Neural cell (in vitro differentiated cells): ENCODE data around the gene NFIX.

Experiments used
- POLR2AphosphoS5 ChIP-seq: IDR thresholded peaks from 2 replicates; pipeline ENCODE4 v1.6.1; 2012
- RAD21 ChIP-seq: fragments of 450-650 bp; conservative IDR thresholded peaks from 2 replicates; pipeline ENCODE4 v1.6.1; 2014; ENCODE audit warnings: antibody characterized with exemption, mild to moderate bottlenecking, moderate library complexity
- TF ChIP-seq, protein P1 (sequence below): fragments of 450-650 bp; IDR thresholded peaks from 2 replicates; pipeline ENCODE4 v1.5.1; 2014; ENCODE audit warnings: antibody characterized with exemption, mild to moderate bottlenecking, moderate library complexity; ENCODE audit not compliant: poor library complexity, severe bottlenecking

DNA sequence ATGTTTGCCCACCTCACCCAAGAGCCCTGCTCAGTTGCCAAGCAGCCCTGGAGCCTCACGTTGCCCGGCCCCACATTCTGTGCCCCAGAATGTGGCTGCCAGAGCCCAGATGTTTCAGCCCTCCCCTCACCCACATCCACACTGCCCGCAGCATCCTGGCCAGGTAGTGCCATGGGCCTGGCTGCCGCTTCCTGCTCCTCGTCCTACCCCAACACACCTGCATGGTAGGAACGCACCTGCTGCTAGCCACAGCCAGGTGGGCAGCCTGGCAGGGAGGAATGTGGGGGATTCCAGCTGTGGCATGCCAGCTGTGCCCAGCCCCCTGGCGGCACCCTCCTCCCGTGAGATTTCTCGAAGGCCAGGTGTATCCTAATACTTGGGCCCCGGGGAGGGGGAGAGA lies 7.5 kb upstream of the NFIX start:
- TF ChIP-seq RAD21 = no peak
- TF ChIP-seq, protein P1, sequence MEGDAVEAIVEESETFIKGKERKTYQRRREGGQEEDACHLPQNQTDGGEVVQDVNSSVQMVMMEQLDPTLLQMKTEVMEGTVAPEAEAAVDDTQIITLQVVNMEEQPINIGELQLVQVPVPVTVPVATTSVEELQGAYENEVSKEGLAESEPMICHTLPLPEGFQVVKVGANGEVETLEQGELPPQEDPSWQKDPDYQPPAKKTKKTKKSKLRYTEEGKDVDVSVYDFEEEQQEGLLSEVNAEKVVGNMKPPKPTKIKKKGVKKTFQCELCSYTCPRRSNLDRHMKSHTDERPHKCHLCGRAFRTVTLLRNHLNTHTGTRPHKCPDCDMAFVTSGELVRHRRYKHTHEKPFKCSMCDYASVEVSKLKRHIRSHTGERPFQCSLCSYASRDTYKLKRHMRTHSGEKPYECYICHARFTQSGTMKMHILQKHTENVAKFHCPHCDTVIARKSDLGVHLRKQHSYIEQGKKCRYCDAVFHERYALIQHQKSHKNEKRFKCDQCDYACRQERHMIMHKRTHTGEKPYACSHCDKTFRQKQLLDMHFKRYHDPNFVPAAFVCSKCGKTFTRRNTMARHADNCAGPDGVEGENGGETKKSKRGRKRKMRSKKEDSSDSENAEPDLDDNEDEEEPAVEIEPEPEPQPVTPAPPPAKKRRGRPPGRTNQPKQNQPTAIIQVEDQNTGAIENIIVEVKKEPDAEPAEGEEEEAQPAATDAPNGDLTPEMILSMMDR = no peak
- TF ChIP-seq POLR2AphosphoS5 = no peak
